Stimulated activated CD4-positive, alpha-beta T cell treated with anti-CD3 and anti-CD28 coated beads, Interleukin-12 subunit alpha, Interleukin-12 subunit beta, amount 100 ng/mL, for 48 hours (primary cell): Measurements from ENCODE around the gene NRXN3.

Experiments used
- DNase-seq, 3 donors: peaks; one replicate each; pipeline ENCODE4 v3.0.0-alpha.2; 2020; ENCODE audit warnings: low read depth in 2 of 3, low spot score in 1 of 3

The NRXN3 gene

DNA sequence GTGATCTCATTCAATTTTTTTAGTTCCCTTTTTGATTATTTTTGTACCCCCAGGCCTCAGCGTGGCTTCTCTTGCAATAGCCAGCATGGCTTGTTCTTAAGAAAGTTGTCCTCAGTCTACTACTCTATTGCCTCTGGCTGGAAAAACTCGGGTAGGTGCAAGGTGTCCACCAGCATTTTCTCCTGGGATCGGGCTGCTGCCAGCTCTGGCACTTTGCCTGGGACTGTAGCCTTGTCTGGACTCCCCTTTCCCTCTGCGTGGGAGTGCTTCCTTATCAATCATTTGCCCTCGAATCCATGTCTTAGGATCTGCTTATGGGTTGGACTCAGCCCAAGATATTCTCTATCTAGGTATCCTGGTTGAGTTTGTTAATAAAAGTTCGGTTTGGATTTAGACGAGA lies 1267.8 kb downstream of the NRXN3 start:
- no peak for DNase-seq

DNA sequence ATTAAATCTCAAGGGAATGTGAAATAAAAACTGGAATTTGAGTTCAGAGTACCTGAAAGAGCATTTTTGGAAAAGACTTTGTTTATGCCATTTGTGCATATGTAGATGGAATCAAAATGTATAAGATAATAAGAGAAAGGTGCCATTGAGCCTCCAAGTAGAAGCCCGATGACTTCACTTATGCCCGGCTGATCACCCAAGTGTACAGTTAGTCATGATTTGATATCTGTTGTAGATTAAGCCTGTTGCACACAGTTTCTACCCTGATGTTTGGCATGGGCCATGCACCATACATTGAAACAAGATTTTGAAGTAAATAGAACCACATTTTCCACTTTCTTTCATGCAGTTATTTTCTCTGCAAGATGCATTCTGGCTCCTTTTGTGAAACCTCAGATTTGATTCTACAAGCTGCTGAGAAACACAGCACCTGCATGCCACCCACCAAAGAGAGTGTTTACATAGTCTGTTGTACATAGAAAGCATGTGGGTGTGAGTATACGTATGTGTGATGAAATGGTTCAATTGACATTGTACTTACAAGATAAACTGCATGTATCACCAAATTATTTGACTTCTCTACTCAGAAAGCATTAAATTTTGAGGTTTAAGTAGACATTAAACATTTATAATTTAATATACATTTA lies 1268.6 kb downstream of the NRXN3 start:
- DNase-seq: no peak

DNA sequence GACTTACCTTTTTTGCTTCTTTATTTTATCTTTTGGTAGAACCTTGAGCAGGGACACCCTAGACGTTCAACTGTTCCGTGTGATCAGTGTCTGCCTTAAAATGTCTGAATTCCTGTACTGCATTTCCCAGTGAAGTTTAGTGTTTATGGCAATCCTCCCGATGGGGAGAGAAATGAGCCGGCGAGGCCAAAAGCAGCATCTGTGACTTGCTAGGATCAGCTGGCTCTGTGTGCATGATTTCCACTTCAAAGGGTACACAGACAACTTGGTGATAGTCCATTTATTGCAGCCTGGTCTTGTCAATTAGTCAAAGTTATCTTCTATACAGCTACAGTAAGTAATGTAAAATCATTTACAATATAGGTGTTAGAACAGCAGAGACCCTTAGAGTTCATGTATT lies 1272.6 kb downstream of the NRXN3 start:
- no peak for DNase-seq

DNA sequence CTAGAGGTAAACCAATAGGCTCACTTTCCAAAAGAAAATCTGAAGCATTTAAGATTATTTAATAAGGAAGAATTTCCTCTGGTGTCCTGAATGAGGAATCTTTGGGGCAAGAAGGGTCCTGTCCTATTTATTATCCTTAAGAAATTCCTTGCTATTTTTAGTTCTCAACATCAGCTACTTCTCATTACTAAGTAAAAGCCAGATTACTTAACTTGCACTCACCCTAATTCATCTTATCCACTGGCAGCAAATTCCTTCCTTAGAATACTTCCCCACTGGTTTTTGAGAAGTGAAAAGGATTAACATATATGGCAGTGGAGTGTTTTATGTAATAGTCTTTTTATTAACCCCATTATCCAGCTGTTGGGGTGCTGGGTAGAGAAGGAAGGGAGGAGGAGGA lies 1273.4 kb downstream of the NRXN3 start:
- DNase-seq: no peak

DNA sequence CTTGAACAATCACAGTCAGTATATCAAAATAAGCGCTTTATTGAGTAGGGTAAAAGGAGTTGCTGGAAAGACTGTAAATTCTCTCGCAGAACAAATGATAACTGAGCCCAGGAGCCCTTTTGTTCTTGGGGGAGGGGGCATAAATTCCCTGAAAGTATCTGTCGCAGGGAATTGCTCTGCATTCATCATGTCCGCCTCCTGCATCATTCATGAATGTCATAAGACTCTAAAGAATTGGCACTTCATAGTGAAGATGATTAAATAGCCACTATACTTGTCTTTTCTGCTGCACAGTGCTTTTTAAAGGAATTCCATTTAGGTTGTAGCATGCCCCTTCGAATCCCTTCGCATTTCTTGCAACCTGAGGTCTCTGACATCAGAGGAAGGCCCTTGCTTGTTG lies 1278.8 kb downstream of the NRXN3 start:
- no peak for DNase-seq

DNA sequence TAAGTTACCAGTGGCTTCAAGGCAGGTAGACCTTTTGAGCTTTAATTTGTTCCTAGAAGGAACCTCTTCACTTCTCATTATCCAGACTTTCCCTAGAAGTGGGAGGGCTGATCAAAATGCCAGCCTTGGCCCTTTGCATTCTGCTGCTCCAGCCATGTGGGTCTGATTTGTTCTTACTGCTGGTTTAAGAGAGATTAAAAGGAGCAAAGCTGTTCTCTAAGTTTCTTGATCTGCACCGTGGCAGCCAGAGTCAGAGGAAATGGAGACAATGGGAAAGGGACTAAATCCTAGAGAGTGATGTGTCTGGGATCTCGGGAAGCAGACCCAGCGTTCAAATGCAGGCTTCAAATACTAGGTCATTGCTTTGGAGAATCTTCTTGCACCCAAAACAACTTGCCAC lies 1281.4 kb downstream of the NRXN3 start:
- DNase-seq: no peak

DNA sequence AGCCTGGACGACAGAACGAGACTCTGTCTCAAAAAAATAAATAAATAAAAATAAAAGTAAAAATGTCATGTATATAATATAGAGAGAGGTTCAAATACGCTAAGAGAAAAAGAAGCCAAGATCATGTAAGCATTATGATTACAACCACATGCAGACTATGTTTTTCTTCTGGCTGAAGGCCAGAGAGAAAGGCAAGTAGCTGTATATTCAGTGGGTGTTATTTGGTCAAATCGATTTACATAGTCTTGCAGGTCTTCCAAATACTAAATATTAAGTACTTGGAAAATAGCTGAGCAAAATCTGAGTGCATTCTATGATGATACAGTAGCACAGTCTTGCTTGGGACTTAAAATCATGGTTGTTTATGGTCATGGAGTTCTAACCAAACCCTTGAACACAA lies 1283.1 kb downstream of the NRXN3 start:
- no peak for DNase-seq

DNA sequence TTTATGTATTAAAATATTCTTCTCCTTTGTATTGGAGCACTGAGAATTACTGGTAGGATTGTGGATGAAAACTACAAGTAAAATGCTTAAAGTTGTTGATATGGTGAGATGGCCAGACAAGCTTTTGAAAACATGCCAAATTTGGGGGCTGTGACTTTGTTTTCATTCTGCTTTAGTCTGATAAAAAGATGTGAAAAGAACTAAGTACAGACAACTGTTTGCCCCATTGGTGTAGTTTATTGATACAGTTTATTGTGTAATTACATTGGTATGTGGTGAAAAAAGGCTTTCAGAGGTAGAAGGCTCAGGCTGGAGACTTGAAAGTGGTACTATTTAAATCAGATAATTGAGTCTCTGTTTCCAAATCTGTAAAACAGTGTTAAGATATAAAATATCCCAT lies 1294.3 kb downstream of the NRXN3 start:
- no peak for DNase-seq

DNA sequence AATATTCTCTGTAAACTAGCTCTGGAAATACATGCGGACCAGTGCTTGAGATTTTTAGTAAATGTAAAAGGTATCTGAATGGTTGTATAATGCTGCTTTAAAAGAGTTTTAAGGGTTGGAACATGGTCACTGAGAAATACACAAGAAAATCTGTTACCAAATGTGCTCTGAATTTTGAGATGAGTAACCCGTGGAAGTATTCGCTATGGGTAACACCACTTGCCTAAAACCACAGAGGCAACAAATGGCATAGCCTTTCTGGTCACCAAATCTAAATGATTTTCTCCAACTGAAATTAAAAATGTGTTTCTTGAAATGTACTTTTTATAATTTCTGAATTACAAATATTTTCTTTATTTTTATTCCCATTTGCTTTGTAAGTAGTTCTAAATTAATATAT lies 1295.5 kb downstream of the NRXN3 start:
- no peak for DNase-seq

DNA sequence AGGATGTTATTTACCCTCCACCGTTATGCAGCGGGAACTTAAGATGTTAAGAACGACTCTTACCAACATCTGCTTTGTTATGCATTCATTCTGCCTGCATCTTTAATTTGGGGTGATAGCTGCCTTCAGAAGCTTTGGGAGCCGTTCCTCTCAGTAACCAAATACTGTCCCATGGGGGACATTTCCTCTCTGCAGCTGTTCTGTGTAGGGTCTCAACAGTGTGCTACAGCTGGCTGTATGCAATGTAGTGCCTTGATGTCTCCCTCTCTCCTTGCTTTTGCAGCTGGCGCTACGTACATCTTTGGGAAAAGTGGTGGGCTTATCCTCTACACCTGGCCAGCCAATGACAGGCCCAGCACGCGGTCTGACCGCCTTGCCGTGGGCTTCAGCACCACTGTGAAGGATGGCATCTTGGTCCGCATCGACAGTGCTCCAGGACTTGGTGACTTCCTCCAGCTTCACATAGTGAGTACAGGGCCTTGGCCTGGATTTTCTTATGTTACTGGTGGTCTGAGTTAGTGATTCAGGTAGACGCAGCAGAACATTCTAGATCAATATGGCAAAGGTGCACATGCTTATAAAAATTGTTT lies 1296.9 kb downstream of the NRXN3 start:
- no peak for DNase-seq

DNA sequence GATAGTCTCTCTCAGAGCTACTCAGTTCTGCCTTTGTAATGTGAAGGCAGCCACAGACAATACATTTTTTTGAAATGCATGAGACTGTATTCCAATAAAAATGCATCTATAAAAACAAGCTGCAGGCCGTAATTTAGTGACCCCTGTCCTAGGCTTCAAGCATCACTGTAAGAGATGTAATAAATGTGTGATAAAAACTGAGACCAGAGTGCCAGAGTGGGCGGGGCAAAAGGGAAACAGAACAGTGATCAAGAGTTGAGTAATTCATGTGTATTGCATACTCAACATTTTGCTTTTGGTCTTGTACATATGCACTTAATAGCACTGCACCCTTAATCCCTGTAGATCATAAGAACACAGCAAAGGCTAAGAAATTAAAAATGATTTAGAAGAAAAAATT lies 1297.7 kb downstream of the NRXN3 start:
- DNase-seq: no peak

DNA sequence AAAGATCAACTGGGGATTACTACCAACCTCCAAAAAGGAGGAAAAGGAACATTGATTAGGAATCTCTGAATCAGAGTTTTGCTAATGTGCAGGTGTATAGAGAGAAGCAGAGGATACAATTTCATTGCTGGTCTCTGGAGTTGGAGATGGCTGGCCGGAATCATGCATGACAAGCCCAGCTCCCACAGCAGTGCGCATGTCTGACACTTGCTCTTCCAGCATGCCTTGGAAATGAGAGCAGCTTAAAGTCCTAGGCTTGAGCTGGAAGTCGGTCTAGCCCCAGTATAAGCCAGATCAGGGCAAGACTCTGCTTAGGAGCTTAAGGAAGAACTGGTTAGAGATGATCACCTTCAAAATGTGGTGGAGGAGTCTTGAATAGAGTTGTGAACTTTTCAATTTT lies 1298.3 kb downstream of the NRXN3 start:
- DNase-seq: no peak

DNA sequence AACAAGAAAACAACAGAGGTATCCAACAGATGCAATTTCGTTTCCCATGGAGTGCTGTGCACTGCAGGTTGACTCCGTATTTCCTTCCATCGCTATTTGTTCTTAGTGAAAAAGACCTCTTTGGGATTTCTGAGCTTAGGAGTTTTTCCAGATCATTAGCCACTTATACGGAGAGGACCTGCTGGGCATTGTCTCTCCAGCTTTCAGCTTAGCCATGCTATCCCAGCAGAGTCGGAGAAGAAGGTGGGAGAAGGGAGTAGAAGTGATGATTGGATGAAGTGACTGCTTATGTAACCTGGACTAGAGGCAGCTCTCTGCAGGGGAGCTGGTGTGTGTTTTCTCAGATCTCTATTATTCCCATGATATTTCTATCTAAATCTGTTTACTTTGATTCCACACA lies 1303.5 kb downstream of the NRXN3 start:
- DNase-seq: no peak

DNA sequence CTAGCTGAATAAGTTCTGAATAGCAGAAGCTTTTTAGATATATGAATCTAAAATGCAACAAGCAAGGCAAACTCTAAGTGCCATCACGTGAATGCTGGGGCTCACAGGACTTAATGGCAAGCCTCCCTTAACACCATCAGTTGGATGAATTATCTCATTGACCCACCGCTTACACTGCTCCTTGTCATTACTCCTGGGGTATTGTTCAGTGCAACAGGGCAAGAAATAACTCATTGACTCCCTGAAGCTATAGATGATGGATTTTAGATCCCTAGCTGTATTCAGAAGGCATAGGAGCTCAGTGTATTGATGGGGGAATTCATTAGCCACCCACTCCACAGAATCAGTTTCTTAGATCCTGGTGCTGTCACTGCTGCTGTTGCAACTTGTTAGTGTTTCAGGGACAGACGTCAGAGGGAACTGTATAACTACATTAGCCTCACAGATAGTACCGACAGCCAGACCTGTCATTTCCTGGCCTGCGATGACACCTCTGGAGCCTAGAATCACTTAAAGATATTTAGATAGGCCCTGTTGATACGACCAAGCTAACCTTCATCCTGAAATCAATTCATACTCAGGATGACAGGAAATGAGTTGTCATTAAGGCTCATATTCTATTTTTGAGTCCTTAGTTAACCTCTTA lies 1305.8 kb downstream of the NRXN3 start:
- DNase-seq: no peak

DNA sequence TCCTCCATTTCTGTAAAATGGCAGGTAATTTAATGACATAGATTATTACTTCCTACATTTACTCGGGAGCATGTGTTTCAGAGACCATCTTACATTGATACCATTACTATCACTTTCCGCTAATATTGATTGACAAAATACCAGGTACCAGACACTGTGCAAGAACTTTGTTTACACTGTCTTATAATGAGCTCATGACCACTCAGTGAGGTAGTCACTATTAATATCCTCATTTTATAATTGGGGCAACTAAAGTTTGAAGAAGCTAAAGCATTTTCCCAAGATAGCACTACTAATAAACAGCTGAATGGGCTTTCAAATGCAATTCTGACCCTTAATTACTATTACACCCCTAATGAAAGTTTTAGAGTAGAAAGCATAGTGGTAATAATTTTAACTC lies 1306.4 kb downstream of the NRXN3 start:
- no peak for DNase-seq

DNA sequence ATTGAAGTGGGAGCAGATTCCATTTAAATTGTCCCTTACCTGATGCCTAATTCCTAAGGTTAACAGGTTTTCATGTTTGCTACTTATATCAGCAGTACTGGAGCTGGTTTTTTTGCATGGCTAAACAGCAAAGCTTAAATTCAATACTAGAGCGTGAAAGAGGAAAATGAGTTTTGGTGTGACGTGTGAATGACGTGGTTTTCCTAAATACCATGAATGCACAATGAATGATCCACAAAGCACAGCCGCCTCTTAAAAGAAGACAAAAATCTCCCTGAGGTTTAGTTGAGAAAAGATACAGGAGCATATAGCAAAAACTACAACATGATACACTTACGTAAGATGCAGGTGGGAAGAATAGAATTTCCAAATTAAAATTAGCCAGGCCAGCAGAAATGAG lies 1310.0 kb downstream of the NRXN3 start:
- no peak for DNase-seq

DNA sequence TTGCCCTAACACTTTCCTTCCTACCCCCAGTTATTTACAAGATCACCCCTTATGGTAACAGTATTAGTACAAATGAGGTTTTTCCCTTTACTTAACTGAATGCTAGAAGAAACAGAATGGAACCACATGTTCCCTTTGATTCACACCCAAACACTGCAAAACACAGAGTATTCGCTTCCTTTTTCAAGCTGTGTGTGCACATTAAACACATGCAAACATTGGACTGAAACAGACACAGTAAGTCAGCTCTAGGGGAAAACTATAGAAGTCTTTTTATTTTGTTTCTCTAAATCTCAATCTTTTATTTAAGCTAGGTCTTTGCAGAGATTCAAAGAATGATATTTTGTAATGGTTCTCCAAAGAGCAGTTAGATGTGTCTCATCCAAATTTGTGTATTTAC lies 1312.7 kb downstream of the NRXN3 start:
- no peak for DNase-seq

DNA sequence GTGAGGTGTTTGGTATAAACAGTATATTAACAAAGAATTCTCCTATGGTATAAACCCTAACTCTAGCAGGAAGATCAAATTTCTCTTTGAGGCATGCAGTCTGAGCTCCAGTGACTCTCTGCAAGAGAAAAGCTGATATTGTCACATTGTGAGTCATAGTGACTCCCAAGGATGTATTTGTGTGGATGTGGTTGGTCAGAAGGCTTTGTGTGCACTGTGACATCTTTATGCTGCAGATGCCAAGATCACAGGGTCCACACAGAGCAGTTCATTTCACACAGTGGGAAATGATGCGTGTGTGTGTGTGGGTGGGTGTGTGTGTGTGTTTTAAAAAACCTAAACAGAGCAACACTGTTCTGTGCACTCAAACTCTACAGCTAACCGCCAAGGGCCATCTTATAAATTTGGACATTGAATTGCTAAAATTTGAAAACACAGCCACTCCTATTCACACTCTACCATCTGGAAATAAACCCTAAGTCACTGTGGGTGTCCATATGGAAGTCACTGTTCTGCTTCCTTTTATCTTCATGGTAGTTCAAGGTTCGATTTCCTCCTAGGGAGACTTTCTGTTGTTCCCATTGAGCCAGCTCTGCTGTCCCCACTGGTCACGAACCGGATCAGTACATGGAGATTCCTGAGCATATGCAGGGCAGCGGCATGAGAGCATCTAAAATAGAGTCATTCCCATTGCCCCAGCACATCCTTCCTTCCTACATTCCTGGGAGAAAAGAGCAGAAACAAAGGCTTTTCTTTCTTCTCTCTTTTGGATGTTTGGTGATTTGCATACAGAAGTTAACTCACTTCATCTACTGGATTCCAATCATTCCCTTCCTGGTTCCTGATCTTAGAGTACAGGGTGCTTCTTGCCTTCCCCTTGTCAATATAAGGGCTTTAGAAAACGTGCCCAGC lies 1313.6 kb downstream of the NRXN3 start:
- DNase-seq: no peak

DNA sequence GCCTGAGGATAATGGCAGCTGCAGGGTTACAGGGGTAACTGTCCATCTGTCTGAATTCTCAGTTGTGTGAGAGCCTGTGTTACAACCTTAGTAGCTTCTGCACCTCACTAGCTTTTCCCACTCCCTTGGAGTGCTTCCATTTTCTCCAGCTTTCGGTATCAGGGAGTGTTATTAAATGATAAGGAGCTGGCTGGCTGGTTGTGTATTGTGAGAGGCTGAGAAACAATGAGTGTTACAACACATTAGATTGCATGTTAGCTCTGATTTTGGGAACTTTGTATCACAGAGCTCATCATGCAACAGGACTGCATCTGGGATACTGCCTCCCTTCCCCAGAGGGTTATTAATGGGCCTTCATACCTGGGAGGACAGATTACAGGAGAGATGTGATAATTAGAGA lies 1317.5 kb downstream of the NRXN3 start:
- no peak for DNase-seq

DNA sequence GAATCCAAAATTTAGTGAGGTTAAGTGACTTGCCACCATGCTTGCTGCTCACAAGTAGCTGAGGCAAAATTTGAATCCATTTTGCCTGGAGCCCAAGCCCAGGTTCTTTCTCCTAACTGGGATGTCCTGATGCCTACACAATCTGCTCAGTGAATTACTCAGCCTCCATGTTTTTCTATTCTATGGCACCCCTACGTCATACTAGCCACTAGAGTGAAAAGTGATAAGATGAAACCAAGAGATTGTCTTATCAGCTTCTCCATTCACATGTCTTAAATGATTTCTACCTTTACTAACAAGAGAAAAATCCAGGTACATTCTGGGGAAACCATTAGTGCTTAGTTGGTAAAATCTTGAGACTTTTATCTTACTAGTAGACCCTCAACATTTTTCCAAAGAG lies 1321.0 kb downstream of the NRXN3 start:
- no peak for DNase-seq

DNA sequence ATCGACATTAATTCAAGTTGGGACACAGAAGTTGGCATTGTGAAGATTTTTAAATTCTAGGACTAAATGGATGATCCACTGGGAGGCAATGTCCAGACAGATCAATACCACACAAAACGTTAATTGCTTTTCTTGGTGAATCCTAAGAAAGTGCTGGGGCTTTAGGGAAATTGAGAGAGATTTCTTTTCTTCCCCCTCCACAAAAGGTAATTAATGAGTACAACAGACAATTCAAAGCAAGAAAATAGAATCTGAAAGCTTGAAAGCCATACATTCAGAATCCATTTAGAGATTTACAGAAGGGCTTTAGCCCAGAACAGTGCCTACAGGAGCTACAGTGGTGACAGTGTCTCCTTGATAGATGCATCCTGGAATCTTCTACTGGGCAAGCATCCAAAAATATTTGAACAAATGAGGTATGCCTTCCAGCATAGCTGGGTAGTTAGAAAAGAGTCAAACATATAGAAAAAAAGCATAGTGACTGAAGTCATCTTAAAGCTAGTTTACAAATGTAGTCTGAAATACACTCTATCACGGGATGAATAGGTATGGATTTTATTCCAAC lies 1323.0 kb downstream of the NRXN3 start:
- no peak for DNase-seq

DNA sequence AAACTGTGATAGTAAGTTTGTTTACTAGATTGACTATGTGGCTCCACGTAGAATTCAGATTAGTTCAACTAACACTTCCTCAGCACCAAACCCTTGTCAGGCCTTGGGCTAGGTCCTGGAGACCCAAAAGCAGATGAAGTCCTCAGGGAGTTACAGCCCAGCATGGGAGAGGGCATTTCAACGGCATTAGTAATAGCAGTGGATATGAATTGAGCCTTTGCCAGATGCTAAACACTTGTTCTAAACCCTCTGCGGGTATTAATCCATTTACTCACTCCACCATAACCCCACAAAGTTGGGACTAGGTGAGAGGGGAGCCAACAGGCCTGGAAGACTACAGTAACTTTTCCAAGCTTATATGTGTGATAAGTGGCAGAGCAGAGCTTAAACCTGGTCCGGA lies 1326.5 kb downstream of the NRXN3 start:
- no peak for DNase-seq
